IMR-90 (cell line): ENCODE measurements around the gene TRIM32. TPM values are rescaled to one million over a fixed set of nuclear protein-coding genes. Genes with fewer than 3 reads are reported as not detected.

Experiments used
- ATAC-seq: fragments of 200-7000 bp; cut with Tn5 transposase; 2 replicates; pipeline ENCODE4 v1.9.1; 2020; ENCODE audit warnings: low read depth, mild to moderate bottlenecking, moderate library complexity
- BruUV-seq: library from RNA; stranded (reverse); fragments of 400-500 nt; replicated peaks from 2 replicates; lab custom pipeline; 2021; lab: Mats Ljungman, UMichigan
- CTCF ChIA-PET: fragments of 300-600 bp; formaldehyde crosslinking; extraction: SDS; loops from one replicate; lab custom pipeline; 2021; ENCODE audit warnings: antibody characterized with exemption; lab: Yijun Ruan, JAX
- POLR2A ChIA-PET: fragments of 300-600 bp; sonication (Branson Sonifier 250); formaldehyde crosslinking; loops from one replicate; lab custom pipeline; 2022; ENCODE audit warnings: antibody characterized with exemption; ENCODE audit not compliant: unreplicated experiment; lab: Charles Lee
- DNase-seq: peaks from one replicate; pipeline ENCODE4 v3.0.0; 2013
- H2AFZ ChIP-seq: replicated peaks from 2 replicates; pipeline ENCODE3; 2013; ENCODE audit warnings: low read length, mild to moderate bottlenecking; ENCODE audit not compliant: poor library complexity
- H2AK5ac ChIP-seq: 2 replicates; pipeline ENCODE4 v1.6.1; 2013; ENCODE audit warnings: low read depth, low read length, inconsistent platforms
- H2AK9ac ChIP-seq: replicated peaks from 2 replicates; pipeline ENCODE3; 2013; ENCODE audit warnings: mild to moderate bottlenecking, low read depth, low read length, moderate library complexity; ENCODE audit not compliant: poor library complexity
- H2BK120ac ChIP-seq: 2 replicates; pipeline ENCODE4 v1.6.1; 2013; ENCODE audit warnings: low read depth, low read length, inconsistent platforms
- H2BK15ac ChIP-seq: 3 replicates; pipeline ENCODE4 v1.6.1; 2013; ENCODE audit warnings: low read depth, low read length, inconsistent platforms
- H2BK20ac ChIP-seq: 2 replicates; pipeline ENCODE4 v1.6.1; 2013; ENCODE audit warnings: low read depth, mild to moderate bottlenecking, inconsistent platforms, low read length, moderate library complexity
- H2BK5ac ChIP-seq: 2 replicates; pipeline ENCODE4 v1.6.1; 2013; ENCODE audit warnings: mild to moderate bottlenecking, low read depth, low read length, inconsistent platforms; ENCODE audit not compliant: poor library complexity, severe bottlenecking
- H3K14ac ChIP-seq: replicated peaks from 2 replicates; pipeline ENCODE4 v1.6.1; 2013; ENCODE audit warnings: low read depth, low read length, inconsistent platforms
- H3K18ac ChIP-seq: 2 replicates; pipeline ENCODE4 v1.6.1; 2013; ENCODE audit warnings: low read depth, low read length, control low read depth
- H3K23ac ChIP-seq: 2 replicates; pipeline ENCODE4 v1.6.1; 2013; ENCODE audit warnings: low read depth, low read length, inconsistent platforms
- H3K27ac ChIP-seq: 2 replicates; pipeline ENCODE4 v1.5.1; 2013; ENCODE audit warnings: mild to moderate bottlenecking, control low read depth, low read length; ENCODE audit not compliant: insufficient read depth
- H3K27me3 ChIP-seq: 2 replicates; pipeline ENCODE4 v1.6.1; 2013; ENCODE audit warnings: low read length; ENCODE audit not compliant: control insufficient read depth, insufficient read depth
- H3K36me3 ChIP-seq: 2 replicates; pipeline ENCODE4 v1.6.1; 2013; ENCODE audit warnings: low read length, mixed read lengths; ENCODE audit not compliant: control insufficient read depth, insufficient read depth
- H3K4ac ChIP-seq: 2 replicates; pipeline ENCODE4 v1.6.1; 2013; ENCODE audit warnings: low read depth, low read length, inconsistent platforms
- H3K4me1 ChIP-seq: 2 replicates; pipeline ENCODE4 v1.6.1; 2013; ENCODE audit warnings: low read length, mixed read lengths; ENCODE audit not compliant: control insufficient read depth, insufficient read depth
- H3K4me2 ChIP-seq: 2 replicates; pipeline ENCODE4 v1.6.1; 2013; ENCODE audit warnings: low read depth, mild to moderate bottlenecking, control low read depth, low read length, moderate library complexity
- H3K4me3 ChIP-seq: 2 replicates; pipeline ENCODE4 v1.5.1; 2013; ENCODE audit warnings: low read depth, mild to moderate bottlenecking, control low read depth, low read length, moderate library complexity; ENCODE audit not compliant: insufficient read depth
- H3K56ac ChIP-seq: 2 replicates; pipeline ENCODE4 v1.6.1; 2013; ENCODE audit warnings: low read length, inconsistent platforms; ENCODE audit not compliant: insufficient read depth; ENCODE audit errors: extremely low read depth
- H3K79me1 ChIP-seq, 2 experiments: 2 replicates each; pipeline ENCODE4 v1.6.1; 2013; ENCODE audit warnings: low read length in 2 of 2, inconsistent platforms in 1 of 2, low read depth in 1 of 2
- H3K9ac ChIP-seq: 2 replicates; pipeline ENCODE4 v1.6.1; 2013; ENCODE audit warnings: low read depth, low read length, control low read depth
- H3K9me1 ChIP-seq: 2 replicates; pipeline ENCODE4 v1.6.1; 2013; ENCODE audit warnings: low read length, inconsistent platforms; ENCODE audit not compliant: insufficient read depth
- H3K9me3 ChIP-seq: 2 replicates; pipeline ENCODE4 v1.6.1; 2013; ENCODE audit warnings: low read length; ENCODE audit not compliant: control insufficient read depth, insufficient read depth
- H4K20me1 ChIP-seq: 2 replicates; pipeline ENCODE4 v1.6.1; 2013; ENCODE audit warnings: low read length, inconsistent platforms; ENCODE audit not compliant: insufficient read depth
- H4K5ac ChIP-seq: 2 replicates; pipeline ENCODE4 v1.6.1; 2013; ENCODE audit warnings: mild to moderate bottlenecking, low read depth, low read length, control low read depth
- H4K8ac ChIP-seq, 2 experiments: 2 replicates each; pipeline ENCODE4 v1.6.1; 2013; ENCODE audit warnings: low read depth in 2 of 2, low read length in 2 of 2, control low read depth in 1 of 2, inconsistent platforms in 1 of 2
- H4K91ac ChIP-seq: 2 replicates; pipeline ENCODE4 v1.6.1; 2013; ENCODE audit warnings: low read depth, low read length, inconsistent platforms; ENCODE audit not compliant: insufficient read depth
- BHLHE40 ChIP-seq: fragments of 150-350 bp; IDR thresholded peaks from 2 replicates; pipeline ENCODE4 v1.6.1; 2016; ENCODE audit warnings: mild to moderate bottlenecking, low read depth, low read length
- CEBPB ChIP-seq: IDR thresholded peaks from 2 replicates; pipeline ENCODE4 v1.6.1; 2012; ENCODE audit warnings: low read depth, low read length, improper control_type of control experiment
- CTCF ChIP-seq: conservative IDR thresholded peaks from 2 replicates; pipeline ENCODE4 v1.5.1; 2012; ENCODE audit warnings: mild to moderate bottlenecking, low read depth, low read length, improper control_type of control experiment
- ELK1 ChIP-seq: fragments of 150-350 bp; IDR thresholded peaks from 2 replicates; pipeline ENCODE4 v1.6.1; 2016; ENCODE audit warnings: low read depth, mild to moderate bottlenecking, low read length, moderate library complexity, borderline replicate concordance
- FOS ChIP-seq: fragments of 150-350 bp; IDR thresholded peaks from 2 replicates; pipeline ENCODE4 v1.6.1; 2016; ENCODE audit warnings: low read depth, low read length
- MAFK ChIP-seq: IDR thresholded peaks from 2 replicates; pipeline ENCODE4 v1.6.1; 2012; ENCODE audit warnings: low read depth, low read length, improper control_type of control experiment
- MXI1 ChIP-seq: IDR thresholded peaks from 2 replicates; pipeline ENCODE4 v1.6.1; 2012; ENCODE audit warnings: low read depth, mild to moderate bottlenecking, low read length, moderate library complexity, borderline replicate concordance
- NFE2L2 ChIP-seq: fragments of 150-350 bp; IDR thresholded peaks from 2 replicates; pipeline ENCODE4 v1.6.1; 2016; ENCODE audit warnings: low read depth, mild to moderate bottlenecking, low read length
- POLR2A ChIP-seq: IDR thresholded peaks from 2 replicates; pipeline ENCODE4 v1.6.1; 2012; ENCODE audit warnings: mild to moderate bottlenecking, low read depth, low read length
- RFX5 ChIP-seq: IDR thresholded peaks from 2 replicates; pipeline ENCODE4 v1.8.0; 2012; ENCODE audit warnings: low read depth, mild to moderate bottlenecking, low read length, moderate library complexity
- SMC3 ChIP-seq: fragments of 150-350 bp; IDR thresholded peaks from 2 replicates; pipeline ENCODE4 v1.6.1; 2016; ENCODE audit warnings: low read depth, mild to moderate bottlenecking, antibody characterized with exemption, low read length, moderate library complexity
- USF2 ChIP-seq: fragments of 150-350 bp; IDR thresholded peaks from 2 replicates; pipeline ENCODE4 v1.6.1; 2017; ENCODE audit warnings: mild to moderate bottlenecking, antibody characterized with exemption, low read length, low read depth
- WGBS, 2 experiments: methylation state at CpG; one replicate each; pipeline versions ENCODE4 v1.1.5 to v1.1.7; 2013; ENCODE audit warnings: missing lambda C conversion rate in 2 of 2; ENCODE audit not compliant: insufficient read length in 1 of 2; ENCODE audit errors: extremely low coverage in 2 of 2; 5-methylcytosine and 5-hydroxymethylcytosine counted together
- dilution Hi-C: fragments of 300-500 bp; cut with HindIII; formaldehyde crosslinking; loops from one replicate; pipeline ENCODE4 v1.14.3; 2018; ENCODE audit warnings: low sequenced_read_pairs; ENCODE audit not compliant: unreplicated experiment
- in situ Hi-C: fragments of 300-500 bp; cut with MboI; formaldehyde crosslinking; loops from 3 replicates; pipeline ENCODE4 v1.14.3; 2019; ENCODE audit warnings: low sequenced_read_pairs, inconsistent platforms, mixed read lengths
- intact Hi-C: fragments of 100-400 bp; cut with micrococcal nuclease; formaldehyde crosslinking; loops from 2 replicates; pipeline ENCODE4 v1.10.0; 2022
- polyA plus RNA-seq, 3 experiments: library from polyadenylated mRNA; depleted of rRNA; stranded (reverse); fragments of >200 nt; gene quantifications; 2 replicates each; pipeline ENCODE4 v1.2.3, GENCODE V29; 2012; ENCODE audit warnings: low replicate concordance in 1 of 3
- total RNA-seq: library from RNA; depleted of rRNA; stranded (reverse); fragments of >200 nt; gene quantifications from 2 replicates; pipeline ENCODE4 v1.2.3, GENCODE V29; 2012

TRIM32 gene
- total and polyA plus RNA-seq, 2 of the 4 experiments (the other 2 are of a cell fraction) = 12.8 to 31.0 TPM

DNA sequence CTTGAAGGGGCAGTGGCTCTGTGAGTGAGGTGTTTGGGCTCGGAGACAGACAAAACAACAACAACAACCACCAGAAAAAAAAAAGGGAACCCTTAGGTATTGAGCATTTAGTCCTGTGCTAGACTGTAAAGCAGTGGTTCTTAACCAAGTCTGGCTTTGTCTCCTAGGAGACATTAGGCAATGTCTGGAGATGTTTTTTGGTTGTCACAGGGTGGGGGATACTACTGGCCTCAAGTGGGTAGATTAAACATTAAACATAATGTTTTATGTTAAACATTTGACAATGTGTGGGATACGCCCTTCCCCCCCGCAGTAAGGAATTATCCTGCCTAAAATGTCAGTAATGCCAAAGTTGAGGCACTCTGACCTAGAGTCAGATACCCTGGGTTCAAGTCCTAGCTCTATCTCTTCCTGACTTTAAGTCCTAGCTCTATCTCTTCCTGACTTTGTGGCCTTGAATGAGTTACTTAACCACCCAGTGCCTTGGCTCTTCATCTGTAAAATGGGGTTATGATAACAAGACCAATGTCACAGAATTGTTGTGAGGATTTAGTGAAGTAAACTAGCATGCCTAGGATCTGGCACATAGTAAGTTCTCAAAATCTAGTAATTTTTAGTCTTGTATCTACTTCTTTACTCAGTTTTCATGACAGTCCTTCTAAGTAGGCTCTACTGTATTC lies 1.8 kb downstream of the TRIM32 start:
- H3K4me1 ChIP-seq = peaks cover 18% of the 10 kb centered on the region
- peaks cover 51% of the 10 kb centered on the region for H4K20me1 ChIP-seq
- H3K79me1 ChIP-seq = peaks cover 53 to 72% of the 10 kb centered on the region in 2 experiments
- BruUV-seq = no TSS peak
- no peak overlapping the region for H2AK5ac ChIP-seq
- H2BK15ac ChIP-seq = no peak overlapping the region
- H3K27ac ChIP-seq = no peak overlapping the region
- in situ Hi-C loops (no loop called here), intact Hi-C loops (no loop called here), dilution Hi-C loops (no loop called here)
- 0 out of 2 replicates have a peak overlapping the region, but pooled peaks have one; percentile 28 for H3K23ac ChIP-seq
- no peak overlapping the region for H2AFZ ChIP-seq
- POLR2A ChIA-PET = interaction anchor here (0.6 kb wide), 1 partner anchor 808 kb away, joined by 5 read pairs; no protein-coding TSS in a partner anchor
- H2BK20ac ChIP-seq = no peak overlapping the region
- no peak for ATAC-seq
- H3K4me3 ChIP-seq = no peak overlapping the region
- H2BK5ac ChIP-seq = no peak overlapping the region
- no peak overlapping the region for H3K9ac ChIP-seq
- WGBS, 2 experiments = no CpG with 5 or more reads among the region's 3 CpGs
- no peak for DNase-seq
- no peak overlapping the region for H4K5ac ChIP-seq
- no peak overlapping the region for H2AK9ac ChIP-seq
- H3K14ac ChIP-seq = peak overlapping the region; percentile 14; the same call in 1 of the 2 replicates
- H3K27me3 ChIP-seq = no peaks in the 10 kb centered on the region
- H4K8ac ChIP-seq = no peak overlapping the region
- H3K18ac ChIP-seq = no peak overlapping the region
- peak overlapping the region; percentile 99 for H3K4me2 ChIP-seq
- TF ChIP-seq FOS = no peak
- no peak for TF ChIP-seq NFE2L2
- no peak for TF ChIP-seq ELK1
- TF ChIP-seq MXI1 = no peak
- no peak for TF ChIP-seq RFX5
- TF ChIP-seq USF2 = no peak
- no peak for TF ChIP-seq SMC3
- TF ChIP-seq CTCF = no peak
- TF ChIP-seq POLR2A = no peak
- TF ChIP-seq CEBPB = no peak
- TF ChIP-seq MAFK = no peak
- no peak for TF ChIP-seq BHLHE40
- no peak overlapping the region for H3K56ac ChIP-seq
- H2BK120ac ChIP-seq = no peak overlapping the region
- CTCF ChIA-PET = no interaction called here
- no peaks in the 10 kb centered on the region; the same call in 1 of the 2 replicates for H3K36me3 ChIP-seq
- H3K4ac ChIP-seq = no peak overlapping the region
- no peak overlapping the region for H4K91ac ChIP-seq
- no peaks in the 10 kb centered on the region for H3K9me3 ChIP-seq
- peaks cover 21% of the 10 kb centered on the region for H3K9me1 ChIP-seq
